Stomach (tissue), 9 donors: ENCODE results near the gene APOL2. TPM values are rescaled to one million over a fixed set of nuclear protein-coding genes. Genes with fewer than 3 reads are reported as not detected.

Source experiments
- DNase-seq, 2 donors: peaks; one replicate each; pipeline versions ENCODE4 v3.0.0 to v3.0.0-alpha.2; 2013 to 2019
- H3K27ac ChIP-seq, 5 donors: fragments of 200-600 bp in 4 of 5; sonication (generic) in 4 of 5; one replicate each; pipeline ENCODE4 v1.5.1; 2013 to 2019; ENCODE audit warnings: mild to moderate bottlenecking in 1 of 5, moderate library complexity in 1 of 5
- H3K27me3 ChIP-seq, 3 donors: fragments of 200-600 bp; sonication (generic); one replicate each; pipeline ENCODE4 v1.5.1; 2017 to 2019; ENCODE audit warnings: mixed run types in 1 of 3
- H3K36me3 ChIP-seq, 4 donors: fragments of 200-600 bp; sonication (generic); 1 replicate in 3 of 4; 2 replicates in 1 of 4; pipeline ENCODE4 v1.5.1; 2016 to 2019
- H3K4me1 ChIP-seq, 4 donors: fragments of 200-600 bp; sonication (generic); one replicate each; pipeline ENCODE4 v1.5.1; 2016 to 2019
- H3K4me3 ChIP-seq, 4 donors: fragments of 200-600 bp; sonication (generic) in 3 of 4; one replicate each; pipeline ENCODE4 v1.5.1; 2016 to 2019; ENCODE audit warnings: mild to moderate bottlenecking in 1 of 4
- H3K9me3 ChIP-seq, 4 donors: fragments of 200-600 bp; sonication (generic); one replicate each; pipeline ENCODE4 v1.5.1; 2016 to 2019
- CTCF ChIP-seq, 7 experiments: fragments of 450-650 bp in 4 of 7; fragments of 200-600 bp in 3 of 7; sonication (generic) in 3 of 7; IDR thresholded peaks; one replicate each; pipeline ENCODE4 v1.5.1; 2016 to 2019; ENCODE audit warnings: antibody characterized with exemption in 7 of 7, control low read depth in 2 of 7, mild to moderate bottlenecking in 1 of 7
- EP300 ChIP-seq: sonication (generic); formaldehyde crosslinking; IDR thresholded peaks from one replicate; pipeline ENCODE4 v1.6.1; 2017; ENCODE audit warnings: antibody characterized with exemption
- POLR2A ChIP-seq, 4 donors: fragments of 450-650 bp; IDR thresholded peaks; one replicate each; pipeline ENCODE4 v1.6.1; 2016; ENCODE audit warnings: antibody characterized with exemption in 4 of 4, control low read depth in 2 of 4, mild to moderate bottlenecking in 1 of 4, moderate library complexity in 1 of 4
- POLR2AphosphoS5 ChIP-seq, 3 donors: sonication (generic); formaldehyde crosslinking; IDR thresholded peaks; one replicate each; pipeline ENCODE4 v1.6.1; 2016; ENCODE audit warnings: antibody characterized with exemption in 3 of 3
- WGBS, 5 donors: extraction: QIAGEN DNeasy Blood & Tissue Kit in 3 of 5; methylation state at CpG; one replicate each; pipeline versions ENCODE4 v1.1.5 to v1.1.7; 2013 to 2018; 5-methylcytosine and 5-hydroxymethylcytosine counted together
- intact Hi-C: fragments of 100-400 bp; cut with DNase I; formaldehyde crosslinking; loops from one replicate; pipeline ENCODE4 v1.15.1; 2023; ENCODE audit warnings: low total_unique reads
- polyA plus RNA-seq, 3 donors: library from polyadenylated mRNA; stranded (reverse); fragments of 200-250 nt; gene quantifications; one replicate each; pipeline ENCODE4 v1.2.3, GENCODE V29; 2013
- total RNA-seq, 5 donors: library from RNA; depleted of rRNA; stranded (reverse); fragments of >200 nt; gene quantifications; one replicate each; pipeline versions ENCODE4 v1.1.0 to v1.2.3, GENCODE V29; 2014 to 2016
- donor health status: healthy with polysubstance abuse.
- donor health status: Bipolar disorder and iron deficiency.
- donor health status: healthy.

APOL2 gene
- total and polyA plus RNA-seq, 8 donors = 11.6 to 101 (median 35.5) TPM

DNA sequence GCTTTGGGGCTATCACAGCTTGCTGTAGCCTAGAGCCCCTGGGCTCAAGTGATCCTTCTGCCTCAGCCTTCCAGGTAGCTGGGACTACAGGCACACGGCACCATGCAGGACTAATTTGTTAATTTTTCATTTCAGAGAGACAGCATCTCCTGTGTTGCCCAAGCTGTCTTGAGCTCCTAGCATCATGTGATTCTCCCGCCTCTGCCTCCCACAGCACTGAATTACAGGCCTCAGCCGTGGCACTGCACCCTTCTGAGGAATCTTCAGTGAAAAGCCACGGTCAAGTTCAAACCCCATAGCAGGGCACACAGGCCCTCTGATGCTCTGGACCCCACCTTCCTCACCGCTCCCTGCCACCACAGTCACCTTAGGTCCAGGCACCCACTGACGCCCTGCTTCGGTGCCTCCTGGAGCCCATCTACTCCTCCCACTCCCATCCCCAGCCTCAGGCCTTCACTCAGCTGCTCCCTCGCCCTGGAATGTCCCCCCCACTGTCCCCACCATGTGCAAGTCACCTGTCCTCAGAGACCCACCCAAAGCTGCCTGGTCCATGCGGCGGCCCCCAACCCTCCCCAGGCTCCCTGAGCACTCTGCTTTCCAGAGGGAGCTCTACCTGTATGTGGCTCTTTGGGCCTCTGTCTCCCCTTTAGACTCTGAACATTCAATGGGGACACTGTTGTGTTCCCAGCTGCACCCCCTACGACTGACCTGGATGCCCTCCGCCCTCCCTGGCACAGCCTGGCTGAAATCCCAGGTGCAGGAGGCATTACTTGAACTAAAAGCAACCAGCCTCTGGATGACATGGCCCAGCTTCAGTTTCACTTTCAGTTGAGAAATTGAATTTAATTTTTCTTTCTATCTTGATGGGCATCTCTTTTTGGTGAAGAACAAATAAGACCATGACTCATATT, 1.6 kb downstream of the APOL2 start:
- TF ChIP-seq CTCF (IDR thresholded peaks at IDR 0.05) (no peak), POLR2AphosphoS5 (IDR thresholded peaks at IDR 0.05) (no peak), EP300 (no peak), POLR2A (IDR thresholded peaks at IDR 0.05) (no peak)
- H3K4me3 ChIP-seq = peak overlapping the region; percentile 56 to 71 (median 68)
- peak in 1 of 2 donors; percentile 54 for DNase-seq
- peaks cover 6 to 41% (median 20%) of the 10 kb centered on the region in 4 donors for H3K36me3 ChIP-seq
- intact Hi-C loops = no loop called here
- no peaks in the 10 kb centered on the region for H3K27me3 ChIP-seq
- H3K27ac ChIP-seq = peak overlapping the region; percentile 41 to 95 (median 93)
- H3K4me1 ChIP-seq = peaks cover 37 to 67% (median 55%) of the 10 kb centered on the region in 4 donors
- no peaks in the 10 kb centered on the region for H3K9me3 ChIP-seq
- 52 to 64% (median 55%) methylated on average over 12 of the region's 12 CpGs for WGBS, 5 donors

- Histone ChIP-seq H3K36me3 (peaks cover 12 to 52% (median 30%) of the 10 kb centered on the region in 4 donors), H3K27ac (peak overlapping the region in 4 of 5 donors; percentile 90 to 95 (median 94)), H3K27me3 (no peaks in the 10 kb centered on the region), H3K4me3 (peak overlapping the region; percentile 56 to 71 (median 68)), H3K4me1 (peaks cover 37 to 67% (median 56%) of the 10 kb centered on the region in 4 donors), H3K9me3 (no peaks in the 10 kb centered on the region)
- intact Hi-C loops = no loop called here
- TF ChIP-seq POLR2A (IDR thresholded peaks at IDR 0.05) = no peak
- TF ChIP-seq CTCF (IDR thresholded peaks at IDR 0.05) = no peak
- DNase-seq = no peak
- 77 to 83% (median 79%) methylated on average over 13 to 14 of the region's 14 CpGs for WGBS, 5 donors
Observed at GRCh38 chr22:36236388-36237319, 2.7 kb downstream of the APOL2 start.

GRCh38 chr22:36235585-36235984, 3.7 kb downstream of the APOL2 start:
- WGBS, 5 donors = 75 to 83% (median 80%) methylated on average over 3 of the region's 3 CpGs
- Histone ChIP-seq H3K27ac (no peak overlapping the region), H3K36me3 (peaks cover 21 to 63% (median 41%) of the 10 kb centered on the region in 4 donors), H3K4me1 (peaks cover 37 to 67% (median 56%) of the 10 kb centered on the region in 4 donors), H3K27me3 (no peaks in the 10 kb centered on the region), H3K4me3 (peak overlapping the region in 1 of 4 donors; percentile 69), H3K9me3 (no peaks in the 10 kb centered on the region)
- no peak for TF ChIP-seq EP300
- TF ChIP-seq CTCF (IDR thresholded peaks at IDR 0.05) = no peak
- TF ChIP-seq POLR2AphosphoS5 (IDR thresholded peaks at IDR 0.05) = no peak
- no peak for TF ChIP-seq POLR2A (IDR thresholded peaks at IDR 0.05)
- intact Hi-C loops = no loop called here
- no peak for DNase-seq

DNA sequence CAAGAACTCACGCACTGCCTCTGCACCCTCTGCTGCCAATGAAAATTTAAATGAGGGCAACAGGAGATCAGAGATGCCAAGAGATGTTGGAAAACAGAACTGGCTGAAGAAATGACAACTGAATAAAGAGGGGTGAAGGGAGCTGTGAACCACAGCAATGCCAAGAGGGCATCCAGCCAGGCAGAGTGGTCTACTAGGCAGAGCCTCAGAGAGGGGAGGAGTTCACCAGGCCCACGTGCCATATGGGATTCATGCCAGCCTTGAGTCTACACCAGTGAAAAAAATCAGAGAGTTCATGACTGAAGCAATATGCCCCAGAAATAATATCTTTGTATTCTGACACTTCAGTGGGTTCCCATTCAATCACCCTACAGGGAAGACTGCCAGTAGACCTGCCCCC, 4.4 kb downstream of the APOL2 start:
- Histone ChIP-seq H3K4me3 (peak overlapping the region in 1 of 4 donors; percentile 69), H3K36me3 (peaks cover 28 to 69% (median 48%) of the 10 kb centered on the region in 4 donors), H3K9me3 (no peaks in the 10 kb centered on the region), H3K27me3 (no peaks in the 10 kb centered on the region), H3K27ac (no peak overlapping the region), H3K4me1 (peaks cover 35 to 64% (median 54%) of the 10 kb centered on the region in 4 donors)
- 54 to 71% (median 67%) methylated on average over 2 of the region's 2 CpGs for WGBS, 5 donors
- TF ChIP-seq POLR2AphosphoS5 (IDR thresholded peaks at IDR 0.05) (no peak), CTCF (IDR thresholded peaks at IDR 0.05) (no peak), POLR2A (IDR thresholded peaks at IDR 0.05) (no peak), EP300 (no peak)
- intact Hi-C loops = no loop called here
- no peak for DNase-seq
